ENCODE measurements around the gene CSNK1A1.
"Not testable (repeated sequence)": the region's sequence is repeated elsewhere in the genome, so short reads cannot be mapped to it uniquely, and the experiment has no call there.

Gene CSNK1A1

GRCh38 chr5:149551227-149552037, at the start of gene CSNK1A1:
Gene CSNK1A1, minus strand, starts transcription at chr5:149551439. Its CDS starts 475 bp downstream, at chr5:149550964.
- DNase-seq: peak; percentile 95

DNA sequence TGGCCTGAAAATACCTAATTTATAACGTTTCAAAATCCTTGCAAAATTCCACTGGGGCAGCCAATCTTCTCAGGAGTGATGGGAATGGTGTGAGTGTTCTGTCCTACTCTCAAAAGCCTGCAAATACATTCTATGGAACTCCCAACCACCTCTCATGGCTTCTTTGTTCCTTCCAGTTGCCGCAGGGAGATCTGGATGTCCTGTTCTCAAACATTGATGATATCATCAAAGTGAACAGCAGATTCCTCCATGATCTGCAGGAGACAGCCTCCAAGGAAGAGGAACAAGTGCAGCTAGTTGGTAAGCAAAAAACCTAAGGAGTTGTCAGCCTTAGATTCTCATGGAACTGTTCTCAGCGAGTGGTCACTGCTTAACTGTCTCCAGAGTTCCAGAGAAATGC, 49.7 kb upstream of the CSNK1A1 start:
- no peak for DNase-seq

DNA sequence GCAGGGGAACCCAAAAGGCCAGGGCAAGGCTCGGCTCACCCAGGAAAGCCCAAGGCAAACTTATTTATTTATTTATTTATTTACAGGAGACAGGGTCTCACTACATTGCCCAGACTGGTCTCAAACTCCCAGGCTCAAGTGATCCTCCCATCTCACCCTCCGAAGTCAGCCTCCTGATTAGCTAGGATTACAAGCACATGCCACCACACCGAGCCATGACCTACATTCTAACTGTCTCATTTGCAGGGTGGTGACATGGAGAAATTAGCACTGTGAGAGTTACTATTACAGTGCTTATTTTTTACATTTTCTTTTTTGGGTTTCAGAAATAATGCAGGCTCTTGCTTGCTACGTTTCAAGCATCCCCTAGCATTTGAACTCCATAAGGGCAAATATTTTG, 48.1 kb upstream of the CSNK1A1 start:
- DNase-seq: no peak

DNA sequence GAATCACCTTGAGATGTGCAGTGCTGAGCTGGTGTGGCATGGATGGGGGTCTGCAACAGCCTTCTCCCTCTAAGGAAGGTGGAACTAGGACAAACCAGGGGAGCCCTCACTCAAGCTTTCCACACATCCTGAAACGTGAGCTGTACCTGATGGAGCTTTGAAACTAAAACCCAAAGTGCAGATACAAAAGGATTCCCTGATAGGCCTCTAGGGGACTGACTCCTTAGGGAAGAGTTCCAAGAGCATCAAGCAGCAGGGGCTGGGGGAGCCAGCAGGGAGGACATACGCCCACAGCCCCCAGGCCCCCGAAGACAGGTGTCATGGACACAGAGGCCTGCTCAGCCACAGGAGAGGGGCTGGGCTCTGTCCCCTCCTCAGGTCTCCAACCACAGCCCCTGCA, 47.7 kb upstream of the CSNK1A1 start:
- no peak for DNase-seq

GRCh38 chr5:149598234-149598633, 47.0 kb upstream of the CSNK1A1 start:
- not testable (repeated sequence) for DNase-seq

DNA sequence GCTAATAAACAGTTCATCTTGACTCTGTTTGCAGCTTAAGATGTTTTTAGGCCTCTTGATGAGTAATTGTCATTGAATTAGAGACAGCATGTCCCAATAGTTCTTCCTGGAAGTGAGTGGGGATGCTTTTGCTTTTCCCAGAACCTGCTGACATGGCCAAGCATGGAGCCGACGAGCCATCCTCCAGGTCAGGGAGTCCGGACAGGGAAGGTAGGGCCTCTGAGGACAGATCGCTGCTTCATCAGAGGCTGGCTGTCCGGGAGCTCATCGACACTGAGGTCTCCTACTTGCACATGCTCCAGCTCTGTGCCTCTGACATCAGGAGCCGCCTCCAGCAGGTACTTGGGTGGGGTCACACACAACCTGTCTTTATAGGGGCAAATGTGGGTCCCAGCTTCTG, 46.4 kb upstream of the CSNK1A1 start:
- DNase-seq: no peak

GRCh38 chr5:149596712-149597111, 45.5 kb upstream of the CSNK1A1 start:
- no peak for DNase-seq

- not testable (repeated sequence) for DNase-seq
These were observed 43.9 kb upstream of the CSNK1A1 start for GRCh38 chr5:149595105-149595504.

DNA sequence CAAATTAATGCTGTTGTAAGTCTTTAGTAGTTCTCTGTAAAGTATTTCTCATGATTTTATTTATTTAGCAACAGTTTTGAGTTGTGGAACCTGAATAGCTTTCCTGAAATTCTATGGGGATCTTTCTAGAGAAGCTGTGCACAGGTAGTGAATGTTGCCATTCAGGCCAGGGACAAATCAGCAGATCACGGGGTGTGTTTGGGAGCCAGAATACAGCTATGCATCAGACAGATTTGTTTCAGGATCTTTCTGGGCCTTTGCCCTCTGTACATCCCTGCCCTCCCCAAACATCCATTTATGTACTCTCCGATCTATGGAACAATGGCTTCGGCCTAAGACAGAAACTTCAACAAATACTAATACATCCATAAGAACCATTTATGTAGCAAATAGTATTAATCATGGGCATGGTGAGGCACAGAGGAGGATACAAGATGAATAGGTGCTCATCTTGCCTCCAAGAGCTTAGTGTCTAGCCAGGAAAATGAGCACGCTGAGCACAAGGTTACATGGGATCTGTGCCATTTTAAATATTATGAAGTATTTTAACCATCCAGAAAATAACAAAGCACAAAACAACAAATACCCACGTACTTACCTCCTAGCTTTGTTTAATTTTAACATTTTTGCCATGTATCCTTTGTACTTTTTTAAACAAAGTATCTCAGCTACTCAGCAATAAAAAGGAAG, 43.1 kb upstream of the CSNK1A1 start:
- no peak for DNase-seq

DNA sequence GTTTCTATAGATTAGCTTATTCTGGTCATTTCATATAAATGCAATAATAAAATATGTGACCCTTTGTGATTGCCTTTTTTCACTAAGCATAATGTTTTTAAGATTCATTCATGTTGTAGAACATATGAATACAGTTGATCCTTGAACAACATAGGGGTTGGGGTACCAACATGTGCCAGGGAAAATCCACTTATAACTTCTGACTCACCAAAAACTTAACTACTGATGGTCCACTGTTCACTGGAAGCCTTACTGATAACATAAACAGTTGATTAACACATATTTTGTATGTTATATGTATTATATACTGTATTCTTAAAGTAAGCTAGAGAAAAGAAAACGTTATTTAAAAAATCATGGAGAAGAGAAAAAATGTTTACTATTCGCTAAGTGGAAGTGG, 42.1 kb upstream of the CSNK1A1 start:
- no peak for DNase-seq

GRCh38 chr5:149588936-149589335, 37.7 kb upstream of the CSNK1A1 start:
- DNase-seq: no peak

DNA sequence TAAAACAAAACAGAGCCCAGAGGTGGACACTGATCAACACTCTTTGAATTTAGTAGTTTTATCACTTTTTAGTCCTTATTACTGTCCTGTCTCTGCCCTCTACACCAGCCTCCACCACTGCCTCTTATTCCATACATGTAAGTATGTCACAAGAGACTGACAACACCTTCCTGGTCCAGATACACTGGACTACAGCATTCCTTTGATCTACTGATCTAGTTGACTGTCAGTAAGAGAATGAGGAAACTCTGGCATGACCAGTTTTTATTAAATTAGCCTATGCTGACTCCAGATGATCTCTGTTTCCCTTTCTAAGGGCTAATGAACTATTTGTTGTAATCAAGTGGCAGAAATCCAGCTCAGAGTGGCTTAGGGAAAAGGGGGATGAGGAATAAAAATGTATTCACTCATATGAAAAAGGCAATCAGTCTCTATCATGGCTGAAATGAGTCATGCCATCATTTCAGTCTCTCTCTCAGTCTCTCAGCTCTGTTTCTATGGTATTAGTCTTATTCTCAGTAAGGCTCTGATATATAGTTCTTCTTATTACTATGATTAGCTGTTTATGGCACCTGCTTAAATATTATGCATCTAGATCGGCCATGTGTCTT, 35.6 kb upstream of the CSNK1A1 start:
- DNase-seq: no peak

DNA sequence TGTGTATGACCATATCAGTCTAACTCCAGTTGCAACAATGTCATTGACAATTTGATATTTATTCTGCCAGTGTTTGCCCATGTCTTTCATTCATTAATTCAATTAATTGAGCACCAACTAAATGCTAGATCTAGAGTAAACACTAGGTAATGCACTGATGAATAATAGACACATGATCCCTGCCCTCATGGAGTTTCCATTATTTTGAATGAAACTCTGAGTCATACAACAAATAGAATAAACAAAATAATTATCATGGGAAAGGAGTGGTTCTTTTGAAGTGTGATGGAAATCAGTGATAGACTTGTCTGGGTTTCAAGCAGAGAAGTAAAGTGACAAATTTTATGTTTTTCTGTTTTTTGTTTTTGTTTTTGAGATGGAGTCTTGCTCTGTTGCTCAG, 34.7 kb upstream of the CSNK1A1 start:
- no peak for DNase-seq

GRCh38 chr5:149584121-149584520, 32.9 kb upstream of the CSNK1A1 start:
- DNase-seq: peak; percentile 18

- peak; percentile 80 for DNase-seq
These were observed 32.2 kb upstream of the CSNK1A1 start for GRCh38 chr5:149583394-149583793.

- DNase-seq: no peak
These were observed 30.9 kb upstream of the CSNK1A1 start for GRCh38 chr5:149581931-149582768.

DNA sequence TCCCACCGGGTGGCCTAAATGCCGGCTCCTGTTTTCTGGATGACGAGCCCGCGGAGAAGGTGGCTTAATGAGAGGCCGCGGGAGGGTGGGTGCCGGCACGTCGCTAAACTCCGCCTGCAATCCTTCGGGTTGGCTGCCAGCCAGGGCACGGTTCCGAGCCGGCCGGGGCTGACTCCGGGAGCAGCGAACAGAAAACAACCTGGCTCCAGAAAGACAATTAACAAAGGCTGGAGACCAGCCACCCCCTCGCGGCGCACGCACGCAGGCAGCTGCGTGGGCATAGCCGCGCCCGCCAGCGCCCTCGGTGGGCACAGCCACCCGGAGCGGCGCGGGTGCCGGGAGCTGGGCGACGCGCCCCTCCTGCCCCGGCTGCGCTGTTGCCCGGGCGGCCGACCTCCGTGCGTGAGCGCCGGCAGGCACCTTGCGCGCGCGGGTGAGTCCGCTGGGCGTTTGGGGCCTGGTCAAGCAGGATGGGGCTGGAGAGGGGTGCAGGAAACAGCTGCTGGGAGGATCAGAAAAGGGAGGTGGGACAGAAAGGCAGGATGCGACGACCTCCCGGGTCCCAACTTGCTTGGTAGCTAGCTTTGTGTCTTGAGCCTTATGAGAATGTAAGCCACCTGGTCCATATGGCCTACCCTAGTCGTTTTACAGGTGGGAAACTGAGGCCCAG, 30.1 kb upstream of the CSNK1A1 start, which contains the start of gene ARHGEF37:
ARHGEF37 (plus strand) TSS at position 307 of the 670 bp plus-strand sequence. CDS start 16,272 bp downstream, outside the sequence.
- DNase-seq: peak; percentile 8

DNA sequence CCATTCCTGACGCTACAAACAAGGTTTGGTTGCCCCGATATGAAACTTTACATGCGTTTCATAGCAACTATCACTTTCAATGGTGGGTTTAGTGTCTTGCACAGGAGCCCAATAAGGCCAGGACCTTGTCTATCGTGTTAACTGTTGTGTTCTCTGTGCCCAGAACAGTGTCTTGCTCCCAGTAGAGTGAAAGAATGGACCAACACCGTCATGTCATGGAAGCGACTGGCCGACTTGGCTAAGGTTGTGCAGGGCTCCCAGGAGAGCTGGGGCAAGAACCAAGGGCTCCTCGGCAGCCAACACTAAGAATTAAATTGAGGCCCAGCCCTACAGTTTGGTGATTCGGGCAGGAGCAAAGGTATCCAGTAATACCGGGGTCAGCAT, 29.6 kb upstream of the CSNK1A1 start:
- DNase-seq: no peak

GRCh38 chr5:149578896-149579295, 27.7 kb upstream of the CSNK1A1 start:
- DNase-seq: no peak

GRCh38 chr5:149576021-149576420, 24.8 kb upstream of the CSNK1A1 start:
- DNase-seq: no peak

DNA sequence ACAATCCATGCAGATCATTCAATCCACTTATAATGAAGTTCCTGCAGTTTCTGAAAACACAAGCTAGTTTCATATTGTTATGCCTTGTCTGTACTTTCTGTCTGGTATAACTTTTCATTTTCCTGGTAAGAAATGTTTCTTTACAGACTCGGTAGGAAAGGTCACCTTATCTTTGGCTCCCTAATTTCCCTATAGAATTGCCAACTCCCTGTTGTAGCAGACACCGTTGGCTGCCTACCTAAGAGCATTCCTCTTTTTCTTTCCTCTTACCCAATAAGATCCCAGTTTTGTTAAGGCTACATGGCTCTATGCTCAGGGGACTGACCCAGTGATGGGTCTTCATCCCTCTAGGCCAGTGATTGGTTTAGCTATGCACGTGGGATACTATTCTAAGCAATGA, 23.9 kb upstream of the CSNK1A1 start:
- DNase-seq: no peak

DNA sequence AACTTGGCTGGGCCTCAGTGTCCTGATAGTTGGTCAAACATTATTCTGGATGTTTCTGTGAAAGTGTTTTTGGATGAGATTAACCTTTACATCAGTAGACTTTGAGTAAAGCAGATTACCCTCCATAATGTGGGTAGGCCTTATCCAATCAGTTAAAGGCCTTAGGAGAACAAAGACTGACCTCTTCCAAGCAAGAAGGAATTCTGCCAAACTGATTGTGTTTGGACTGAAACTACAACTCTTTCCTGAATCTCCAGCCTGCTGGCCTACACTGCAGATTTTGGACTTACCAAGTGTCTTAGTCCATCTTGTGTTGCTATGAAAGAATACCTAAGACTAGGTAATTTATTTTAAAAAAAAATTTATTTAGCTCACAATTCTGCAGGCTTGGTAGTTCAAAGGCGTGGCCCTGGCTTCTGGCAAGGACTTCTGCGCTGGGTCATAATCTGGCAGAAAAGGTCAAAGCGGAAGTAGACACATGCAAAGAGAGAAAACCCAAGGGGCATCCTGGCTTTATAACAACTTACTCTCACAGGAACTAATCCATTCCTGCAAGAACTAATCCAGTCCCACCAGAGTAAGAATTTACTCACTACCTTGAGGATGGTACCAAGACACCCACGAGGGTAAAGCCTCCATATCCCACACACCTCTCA, 21.5 kb upstream of the CSNK1A1 start:
- DNase-seq: no peak
